Liver (tissue), 9 donors: ENCODE data around the gene OLFML2A. TPM values are rescaled to one million over a fixed set of nuclear protein-coding genes. Genes with fewer than 3 reads are reported as not detected.

Experiments used
- DNase-seq: peaks from one replicate; pipeline ENCODE4 v3.0.0-alpha.2; 2017; ENCODE audit warnings: low spot score
- H3K27ac ChIP-seq, 2 donors: one replicate each; pipeline ENCODE4 v1.7.0; 2013; ENCODE audit warnings: inconsistent platforms in 2 of 2, low read length in 2 of 2, control low read depth in 1 of 2, low read depth in 1 of 2, mild to moderate bottlenecking in 1 of 2
- H3K27me3 ChIP-seq, 4 donors: one replicate each; pipeline versions ENCODE4 v1.6.1 to v1.7.0; 2013; ENCODE audit warnings: low read length in 3 of 4, inconsistent platforms in 1 of 4, mild to moderate bottlenecking in 1 of 4, moderate library complexity in 1 of 4; ENCODE audit not compliant: control insufficient read depth in 4 of 4, insufficient read depth in 4 of 4
- H3K36me3 ChIP-seq, 4 donors: one replicate each; pipeline versions ENCODE4 v1.6.1 to v1.7.0; 2013; ENCODE audit warnings: low read length in 3 of 4, mild to moderate bottlenecking in 3 of 4, low read depth in 1 of 4, moderate library complexity in 1 of 4; ENCODE audit not compliant: control insufficient read depth in 4 of 4, insufficient read depth in 3 of 4
- H3K4me1 ChIP-seq, 4 donors: one replicate each; pipeline versions ENCODE4 v1.6.1 to v1.7.0; 2013; ENCODE audit warnings: low read length in 3 of 4, mild to moderate bottlenecking in 3 of 4, moderate library complexity in 1 of 4; ENCODE audit not compliant: control insufficient read depth in 4 of 4, insufficient read depth in 4 of 4
- H3K4me3 ChIP-seq, 3 donors: one replicate each; pipeline versions ENCODE4 v1.6.1 to v1.7.0; 2013; ENCODE audit warnings: low read length in 3 of 3, control low read depth in 1 of 3, low read depth in 1 of 3, mild to moderate bottlenecking in 1 of 3
- H3K9ac ChIP-seq, 2 donors: one replicate each; pipeline ENCODE4 v1.7.0; 2013; ENCODE audit warnings: low read length in 2 of 2, mild to moderate bottlenecking in 2 of 2, moderate library complexity in 2 of 2, control low read depth in 1 of 2, low read depth in 1 of 2
- H3K9me3 ChIP-seq, 4 donors: one replicate each; pipeline versions ENCODE4 v1.6.1 to v1.7.0; 2013; ENCODE audit warnings: low read length in 3 of 4; ENCODE audit not compliant: control insufficient read depth in 4 of 4
- GABPA ChIP-seq, 2 donors: IDR thresholded peaks in 1 of 2; conservative IDR thresholded peaks in 1 of 2; 2 replicates each; pipeline ENCODE4 v1.6.1; 2016; ENCODE audit warnings: antibody characterized with exemption in 2 of 2, mild to moderate bottlenecking in 1 of 2, moderate library complexity in 1 of 2
- HNF4A ChIP-seq, 2 donors: conservative IDR thresholded peaks; 2 replicates each; pipeline ENCODE4 v1.6.1; 2016; ENCODE audit warnings: antibody characterized with exemption in 2 of 2, mild to moderate bottlenecking in 2 of 2
- HNF4G ChIP-seq: IDR thresholded peaks from 2 replicates; pipeline ENCODE4 v1.6.1; 2016; ENCODE audit warnings: antibody characterized with exemption
- RAD21 ChIP-seq, 2 donors: IDR thresholded peaks; 2 replicates each; pipeline ENCODE4 v1.6.1; 2016; ENCODE audit warnings: antibody characterized with exemption in 2 of 2, mild to moderate bottlenecking in 2 of 2
- TAF1 ChIP-seq: conservative IDR thresholded peaks from 2 replicates; pipeline ENCODE4 v1.6.1; 2016; ENCODE audit warnings: antibody characterized with exemption, mild to moderate bottlenecking
- YY1 ChIP-seq: IDR thresholded peaks from 2 replicates; pipeline ENCODE4 v1.6.1; 2016; ENCODE audit warnings: antibody characterized with exemption, mild to moderate bottlenecking
- WGBS: extraction: QIAGEN DNeasy Blood & Tissue Kit; methylation state at CpG from one replicate; pipeline ENCODE4 v1.1.7; 2013; 5-methylcytosine and 5-hydroxymethylcytosine counted together
- polyA plus RNA-seq, 2 donors: library from polyadenylated mRNA; stranded (reverse) in 1 of 2; unstranded in 1 of 2; fragments of 200-250 nt in 1 of 2; fragments of >200 nt in 1 of 2; fragmentation: Nextera tagmentation in 1 of 2; extraction: Ambion mirVana in 1 of 2; gene quantifications; one replicate each; pipeline versions ENCODE4 v1.2.1 to v1.2.3, GENCODE V29; 2013 to 2015
- total RNA-seq, 2 donors: library from RNA; depleted of rRNA; stranded (reverse); fragments of >200 nt; gene quantifications; one replicate each; pipeline ENCODE4 v1.2.3, GENCODE V29; 2014
- TF ChIP-seq, protein P1 (sequence below): IDR thresholded peaks from 2 replicates; pipeline ENCODE4 v1.6.1; 2016; ENCODE audit warnings: antibody characterized with exemption, mild to moderate bottlenecking
- TF ChIP-seq, protein P2 (sequence below): IDR thresholded peaks from 2 replicates; pipeline ENCODE4 v1.6.1; 2016; ENCODE audit warnings: antibody characterized with exemption
- TF ChIP-seq, protein P3 (sequence below): fragments of 150-350 bp; IDR thresholded peaks from 2 replicates; pipeline ENCODE4 v1.5.1; 2017; ENCODE audit warnings: improper control_type of control experiment, low read depth, low read length; ENCODE audit not compliant: missing input control
- donor health status: healthy.
- donor health status: healthy.
- donor health status: healthy.
- donor health status: healthy.
- donor health status: healthy.

Gene OLFML2A
- total and polyA plus RNA-seq, 4 donors = 0.15 to 1.1 (median 0.53) TPM

DNA sequence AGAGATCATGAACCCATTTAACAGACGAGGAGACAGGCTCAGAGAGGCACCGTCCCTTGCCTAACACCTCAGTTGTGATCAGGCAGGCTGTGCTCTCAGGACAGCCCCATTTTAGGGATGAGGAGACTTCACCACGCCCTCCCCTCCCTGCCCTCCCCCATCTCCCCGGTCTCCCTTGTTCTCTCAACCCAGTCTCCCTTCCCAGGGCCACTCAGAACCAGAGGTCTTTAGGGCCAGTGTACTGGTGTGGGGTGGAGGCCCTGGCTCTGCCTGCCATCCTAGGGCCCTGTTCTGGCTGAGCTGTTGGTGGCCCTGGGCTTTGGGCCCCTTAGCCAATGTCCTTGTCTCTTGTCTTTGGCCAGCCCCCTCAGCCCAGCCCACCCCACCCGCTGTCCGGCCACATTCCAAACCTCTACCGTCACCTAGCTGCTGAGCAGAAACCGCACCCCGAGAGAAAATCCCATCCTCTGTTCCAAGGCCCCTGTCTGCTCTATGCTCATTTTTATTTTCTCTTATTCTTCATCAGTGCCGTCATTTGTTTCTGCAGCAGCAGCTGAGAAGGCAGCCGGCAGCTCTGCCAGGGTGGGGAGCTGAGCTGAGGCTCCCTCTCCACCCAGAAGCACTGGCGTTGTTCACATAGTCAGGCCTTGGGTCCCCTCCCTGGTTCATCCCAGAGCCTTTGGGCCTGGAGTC, 33.9 kb downstream of the OLFML2A start:
- Histone ChIP-seq H3K9me3 (no peaks in the 10 kb centered on the region), H3K4me3 (no peak overlapping the region), H3K36me3 (no peaks in the 10 kb centered on the region), H3K9ac (no peak overlapping the region), H3K27ac (no peak overlapping the region), H3K27me3 (no peaks in the 10 kb centered on the region), H3K4me1 (no peaks in the 10 kb centered on the region)
- TF ChIP-seq YY1 (no peak), HNF4A (conservative IDR thresholded peaks at IDR 0.05) (no peak)
- TF ChIP-seq, protein P1, sequence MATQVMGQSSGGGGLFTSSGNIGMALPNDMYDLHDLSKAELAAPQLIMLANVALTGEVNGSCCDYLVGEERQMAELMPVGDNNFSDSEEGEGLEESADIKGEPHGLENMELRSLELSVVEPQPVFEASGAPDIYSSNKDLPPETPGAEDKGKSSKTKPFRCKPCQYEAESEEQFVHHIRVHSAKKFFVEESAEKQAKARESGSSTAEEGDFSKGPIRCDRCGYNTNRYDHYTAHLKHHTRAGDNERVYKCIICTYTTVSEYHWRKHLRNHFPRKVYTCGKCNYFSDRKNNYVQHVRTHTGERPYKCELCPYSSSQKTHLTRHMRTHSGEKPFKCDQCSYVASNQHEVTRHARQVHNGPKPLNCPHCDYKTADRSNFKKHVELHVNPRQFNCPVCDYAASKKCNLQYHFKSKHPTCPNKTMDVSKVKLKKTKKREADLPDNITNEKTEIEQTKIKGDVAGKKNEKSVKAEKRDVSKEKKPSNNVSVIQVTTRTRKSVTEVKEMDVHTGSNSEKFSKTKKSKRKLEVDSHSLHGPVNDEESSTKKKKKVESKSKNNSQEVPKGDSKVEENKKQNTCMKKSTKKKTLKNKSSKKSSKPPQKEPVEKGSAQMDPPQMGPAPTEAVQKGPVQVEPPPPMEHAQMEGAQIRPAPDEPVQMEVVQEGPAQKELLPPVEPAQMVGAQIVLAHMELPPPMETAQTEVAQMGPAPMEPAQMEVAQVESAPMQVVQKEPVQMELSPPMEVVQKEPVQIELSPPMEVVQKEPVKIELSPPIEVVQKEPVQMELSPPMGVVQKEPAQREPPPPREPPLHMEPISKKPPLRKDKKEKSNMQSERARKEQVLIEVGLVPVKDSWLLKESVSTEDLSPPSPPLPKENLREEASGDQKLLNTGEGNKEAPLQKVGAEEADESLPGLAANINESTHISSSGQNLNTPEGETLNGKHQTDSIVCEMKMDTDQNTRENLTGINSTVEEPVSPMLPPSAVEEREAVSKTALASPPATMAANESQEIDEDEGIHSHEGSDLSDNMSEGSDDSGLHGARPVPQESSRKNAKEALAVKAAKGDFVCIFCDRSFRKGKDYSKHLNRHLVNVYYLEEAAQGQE = no peak
- no peak for DNase-seq
- WGBS = 80% methylated on average over 12 of the region's 12 CpGs

DNA sequence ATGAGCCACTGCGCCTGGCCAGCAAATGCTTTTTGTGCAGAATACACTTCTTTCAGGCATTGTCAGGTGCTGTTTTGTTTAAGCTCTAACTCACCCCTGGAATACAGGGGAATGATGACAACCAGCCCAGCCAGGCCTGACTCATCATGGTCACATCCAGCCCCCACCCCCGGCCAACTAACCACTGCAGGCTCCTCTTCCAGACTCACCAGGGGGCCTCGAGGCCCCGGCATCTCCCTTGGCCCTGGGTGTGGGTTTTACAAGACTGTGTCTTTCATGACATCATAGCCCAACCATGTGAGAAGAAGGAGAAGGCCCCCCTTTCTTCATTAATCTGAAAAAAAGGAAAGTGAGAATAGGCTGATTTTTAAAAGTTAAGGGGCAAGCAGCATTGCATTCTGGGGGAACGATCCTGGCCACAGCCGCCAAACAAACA, 35.5 kb downstream of the OLFML2A start:
- H3K4me1 ChIP-seq = no peaks in the 10 kb centered on the region
- TF ChIP-seq TAF1 (no peak), RAD21 (IDR thresholded peaks at IDR 0.05) (no peak), GABPA (IDR thresholded peaks at IDR 0.05 in 1 of 2, conservative IDR thresholded peaks at IDR 0.05 in 1 of 2) (no peak), HNF4G (no peak)
- TF ChIP-seq, protein P2, sequence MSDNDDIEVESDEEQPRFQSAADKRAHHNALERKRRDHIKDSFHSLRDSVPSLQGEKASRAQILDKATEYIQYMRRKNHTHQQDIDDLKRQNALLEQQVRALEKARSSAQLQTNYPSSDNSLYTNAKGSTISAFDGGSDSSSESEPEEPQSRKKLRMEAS = no peak
- TF ChIP-seq, protein P1 = no peak
- TF ChIP-seq, protein P3, sequence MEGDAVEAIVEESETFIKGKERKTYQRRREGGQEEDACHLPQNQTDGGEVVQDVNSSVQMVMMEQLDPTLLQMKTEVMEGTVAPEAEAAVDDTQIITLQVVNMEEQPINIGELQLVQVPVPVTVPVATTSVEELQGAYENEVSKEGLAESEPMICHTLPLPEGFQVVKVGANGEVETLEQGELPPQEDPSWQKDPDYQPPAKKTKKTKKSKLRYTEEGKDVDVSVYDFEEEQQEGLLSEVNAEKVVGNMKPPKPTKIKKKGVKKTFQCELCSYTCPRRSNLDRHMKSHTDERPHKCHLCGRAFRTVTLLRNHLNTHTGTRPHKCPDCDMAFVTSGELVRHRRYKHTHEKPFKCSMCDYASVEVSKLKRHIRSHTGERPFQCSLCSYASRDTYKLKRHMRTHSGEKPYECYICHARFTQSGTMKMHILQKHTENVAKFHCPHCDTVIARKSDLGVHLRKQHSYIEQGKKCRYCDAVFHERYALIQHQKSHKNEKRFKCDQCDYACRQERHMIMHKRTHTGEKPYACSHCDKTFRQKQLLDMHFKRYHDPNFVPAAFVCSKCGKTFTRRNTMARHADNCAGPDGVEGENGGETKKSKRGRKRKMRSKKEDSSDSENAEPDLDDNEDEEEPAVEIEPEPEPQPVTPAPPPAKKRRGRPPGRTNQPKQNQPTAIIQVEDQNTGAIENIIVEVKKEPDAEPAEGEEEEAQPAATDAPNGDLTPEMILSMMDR = no peak
- H3K27ac ChIP-seq = no peak overlapping the region
- WGBS = 87% methylated on average over 6 of the region's 6 CpGs
- H3K27me3 ChIP-seq = no peaks in the 10 kb centered on the region
- H3K9me3 ChIP-seq = no peaks in the 10 kb centered on the region
- no peak for DNase-seq
- no peaks in the 10 kb centered on the region for H3K36me3 ChIP-seq
- H3K9ac ChIP-seq = no peak overlapping the region
- no peak overlapping the region for H3K4me3 ChIP-seq
